Measurements from ENCODE around the gene FAM83G. TPM values are rescaled to one million over a fixed set of nuclear protein-coding genes. Genes with fewer than 3 reads are reported as not detected.

Gene FAM83G
- total RNA-seq, 1 experiment from 2014 or later, result 38.7 TPM

- Mint-ChIP-seq H3K4me1 (peaks cover 15 to 19% of the 10 kb centered on the region in 2 experiments), H3K36me3 (ENCODE audit: insufficient read depth in 1 of 3, low read depth in 3 of 3) (peaks cover 0 to 2% (median 0%) of the 10 kb centered on the region in 3 experiments; a peak in 1 of 7 replicates), H3K4me3 (no peak overlapping the region; a peak in 1 of 5 replicates), H3K9me3 (no peaks in the 10 kb centered on the region), H3K27me3 (ENCODE audit: low read depth) (no peaks in the 10 kb centered on the region), H3K27ac (peak overlapping the region in 1 of 3 experiments; percentile 56; a peak in 3 of 7 replicates)
- H2BK5ac ChIP-seq (ENCODE audit: insufficient read length, low read length), result no peak overlapping the region
- no peak overlapping the region for H2BK20ac ChIP-seq (ENCODE audit: low read depth, low read length, poor library complexity, severe bottlenecking)
- H3K79me1 ChIP-seq (ENCODE audit: insufficient read depth, low read depth, low read length, poor library complexity, severe bottlenecking), result no peaks in the 10 kb centered on the region
- H3K56ac ChIP-seq (ENCODE audit: insufficient read length, low read depth, low read length), result no peak overlapping the region
- H3K4ac ChIP-seq (ENCODE audit: low read depth, low read length), result no peak overlapping the region
- H3K27me3 ChIP-seq (ENCODE audit: insufficient read depth, low read length), result no peaks in the 10 kb centered on the region
- no peaks in the 10 kb centered on the region for H4K20me1 ChIP-seq (ENCODE audit: control insufficient read depth, insufficient read depth, insufficient read length)
- no peak overlapping the region for H3K23ac ChIP-seq (ENCODE audit: insufficient read length, low read depth, low read length)
- no peak overlapping the region for H4K5ac ChIP-seq (ENCODE audit: insufficient read length, low read depth, low read length)
- H3K14ac ChIP-seq (ENCODE audit: insufficient read depth, low read length), result peak overlapping the region; percentile 28; the same call in 1 of the 2 replicates
- H4K8ac ChIP-seq (replicated peaks; ENCODE audit: insufficient read length, low read depth, low read length), result no peak overlapping the region
- H3K9me3 ChIP-seq (ENCODE audit: control insufficient read depth, low read depth, low read length), result no peaks in the 10 kb centered on the region
- H3K79me2 ChIP-seq (ENCODE audit: insufficient read depth, low read length), result no peaks in the 10 kb centered on the region
- H3K23me2 ChIP-seq (ENCODE audit: insufficient read length, low read depth, low read length, poor library complexity, severe bottlenecking), result no peaks in the 10 kb centered on the region
- H4K91ac ChIP-seq (ENCODE audit: insufficient read length, low read depth, low read length), result no peak overlapping the region
- H2BK15ac ChIP-seq (ENCODE audit: low read depth, low read length), result no peak overlapping the region
- H3K9ac ChIP-seq (ENCODE audit: extremely low read depth, insufficient read length, low read length), result no peak overlapping the region
- no peak overlapping the region for H3K27ac ChIP-seq (ENCODE audit: insufficient read length, low read depth, low read length)
- H2BK12ac ChIP-seq (ENCODE audit: insufficient read length, low read depth, low read length), result no peak overlapping the region
- H3T11ph ChIP-seq (ENCODE audit: low read length), result no peak overlapping the region
- no peak overlapping the region for H3K4me2 ChIP-seq (ENCODE audit: insufficient read depth, insufficient read length, low read length)
- H2AFZ ChIP-seq (ENCODE audit: low read length), result no peak overlapping the region
- whole genome bisulfite sequencing (ENCODE audit: extremely low coverage, insufficient read length, low lambda C conversion rate), result no CpG with 5 or more reads among the region's 6 CpGs
- no peak for DNase-seq
- TF ChIP-seq CTCF (conservative IDR thresholded peaks at IDR 0.05), result no peak
- no peak overlapping the region for H2AK5ac ChIP-seq (ENCODE audit: insufficient read length, low read length)
- H3K4me1 ChIP-seq (ENCODE audit: insufficient read depth, low read length), result no peaks in the 10 kb centered on the region
- no peak overlapping the region for H3K18ac ChIP-seq (ENCODE audit: insufficient read length, low read depth, low read length)
- H2BK120ac ChIP-seq (ENCODE audit: low read depth, low read length, poor library complexity, severe bottlenecking), result no peak overlapping the region
Measured at GRCh38 chr17:18962494-18962815, 42.1 kb downstream of the FAM83G start.
